Skeletal muscle tissue (tissue), 4 donors: ENCODE data around the gene GPX3. TPM values are rescaled to one million over a fixed set of nuclear protein-coding genes. Genes with fewer than 3 reads are reported as not detected.

ENCODE experiments used
- H3K27ac ChIP-seq: one replicate; pipeline ENCODE4 v1.7.0; 2013; ENCODE audit warnings: mild to moderate bottlenecking, low read depth, low read length, inconsistent platforms
- H3K27me3 ChIP-seq, 3 donors: one replicate each; pipeline ENCODE4 v1.7.0; 2013; ENCODE audit warnings: low read length in 3 of 3; ENCODE audit not compliant: control insufficient read depth in 3 of 3, insufficient read depth in 3 of 3
- H3K36me3 ChIP-seq, 3 donors: one replicate each; pipeline ENCODE4 v1.7.0; 2013; ENCODE audit warnings: low read length in 3 of 3; ENCODE audit not compliant: control insufficient read depth in 3 of 3, insufficient read depth in 3 of 3
- H3K4me1 ChIP-seq, 3 donors: one replicate each; pipeline ENCODE4 v1.7.0; 2013; ENCODE audit warnings: low read length in 3 of 3, mild to moderate bottlenecking in 3 of 3; ENCODE audit not compliant: control insufficient read depth in 3 of 3, insufficient read depth in 3 of 3
- H3K4me3 ChIP-seq, 3 donors: one replicate each; pipeline ENCODE4 v1.7.0; 2013; ENCODE audit warnings: low read length in 3 of 3
- H3K9ac ChIP-seq, 3 donors: one replicate each; pipeline ENCODE4 v1.7.0; 2013; ENCODE audit warnings: low read length in 3 of 3, mild to moderate bottlenecking in 3 of 3, moderate library complexity in 2 of 3, low read depth in 1 of 3
- H3K9me3 ChIP-seq, 3 donors: one replicate each; pipeline ENCODE4 v1.7.0; 2013; ENCODE audit warnings: low read length in 3 of 3; ENCODE audit not compliant: control insufficient read depth in 3 of 3
- total RNA-seq: library from RNA; depleted of rRNA; stranded (reverse); fragments of >200 nt; gene quantifications from one replicate; pipeline ENCODE4 v1.2.3, GENCODE V29; 2014
- donor health status: Osteomylitis.

Gene GPX3
- total RNA-seq, 1 donor from 2014 or later, result 33.4 TPM

DNA sequence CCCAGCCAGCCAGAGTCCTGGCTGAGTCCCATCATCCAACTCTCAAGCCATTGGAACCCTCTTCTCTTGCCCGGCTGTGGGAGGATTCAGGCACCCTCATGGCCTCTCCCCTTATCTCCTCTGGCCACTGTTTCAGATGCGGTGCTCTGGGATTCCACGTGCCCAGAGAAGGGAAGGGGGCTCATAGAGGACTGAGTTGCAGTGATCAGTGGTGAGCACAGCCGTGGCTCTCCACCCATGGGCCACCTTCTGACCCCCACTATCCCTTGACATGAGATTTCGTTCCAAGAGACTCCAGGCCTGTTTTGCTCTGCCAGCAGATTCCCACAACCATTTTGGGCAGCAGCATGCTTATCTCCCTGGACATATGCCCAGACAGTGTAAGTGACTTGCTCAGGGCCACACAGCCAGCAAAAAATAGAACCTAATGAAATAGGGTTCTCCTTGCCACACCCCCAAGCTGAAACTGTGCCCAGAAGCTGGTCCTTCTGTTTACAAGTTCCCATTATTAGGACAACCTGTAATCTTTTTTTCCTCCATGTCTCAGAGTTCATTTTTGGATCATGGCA is 2.7 kb downstream of the GPX3 start:
- H3K27me3 ChIP-seq, result no peaks in the 10 kb centered on the region
- H3K4me1 ChIP-seq, result peaks cover 74 to 84% (median 79%) of the 10 kb centered on the region in 3 donors
- peak overlapping the region; percentile 41 to 91 (median 82) for H3K4me3 ChIP-seq
- H3K27ac ChIP-seq, result peak overlapping the region; percentile 87
- H3K9ac ChIP-seq, result peak overlapping the region; percentile 28 to 66 (median 52)
- no peaks in the 10 kb centered on the region for H3K9me3 ChIP-seq
- H3K36me3 ChIP-seq, result peaks cover 20 to 33% (median 21%) of the 10 kb centered on the region in 3 donors

DNA sequence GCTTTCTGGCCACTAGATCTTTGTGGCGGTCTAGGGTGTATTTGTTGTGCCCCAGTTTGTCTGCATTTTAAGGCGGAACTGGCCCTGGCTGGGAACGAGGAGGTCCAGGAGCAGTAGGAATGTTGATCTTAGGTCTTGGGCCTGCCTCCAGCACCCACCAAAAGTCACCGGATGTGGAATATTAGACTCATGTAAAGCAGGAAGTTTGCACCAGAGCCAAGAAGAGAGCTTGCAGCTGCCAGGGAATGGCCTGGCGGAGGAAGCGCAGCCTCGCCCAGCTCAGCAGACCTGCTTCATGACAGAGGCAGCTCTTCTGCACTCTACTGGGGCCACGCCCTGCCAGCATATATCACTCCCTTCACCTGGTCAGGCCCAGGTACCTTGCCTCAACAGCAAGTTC is 3.3 kb downstream of the GPX3 start:
- H3K36me3 ChIP-seq, result peaks cover 25 to 38% (median 26%) of the 10 kb centered on the region in 3 donors
- no peaks in the 10 kb centered on the region for H3K9me3 ChIP-seq
- H3K27ac ChIP-seq, result peak overlapping the region; percentile 87
- H3K4me1 ChIP-seq, result peaks cover 77 to 84% (median 81%) of the 10 kb centered on the region in 3 donors
- H3K27me3 ChIP-seq, result no peaks in the 10 kb centered on the region
- H3K9ac ChIP-seq, result peak overlapping the region in 2 of 3 donors; percentile 28 to 52
- H3K4me3 ChIP-seq, result peak overlapping the region; percentile 41 to 91 (median 82)

DNA sequence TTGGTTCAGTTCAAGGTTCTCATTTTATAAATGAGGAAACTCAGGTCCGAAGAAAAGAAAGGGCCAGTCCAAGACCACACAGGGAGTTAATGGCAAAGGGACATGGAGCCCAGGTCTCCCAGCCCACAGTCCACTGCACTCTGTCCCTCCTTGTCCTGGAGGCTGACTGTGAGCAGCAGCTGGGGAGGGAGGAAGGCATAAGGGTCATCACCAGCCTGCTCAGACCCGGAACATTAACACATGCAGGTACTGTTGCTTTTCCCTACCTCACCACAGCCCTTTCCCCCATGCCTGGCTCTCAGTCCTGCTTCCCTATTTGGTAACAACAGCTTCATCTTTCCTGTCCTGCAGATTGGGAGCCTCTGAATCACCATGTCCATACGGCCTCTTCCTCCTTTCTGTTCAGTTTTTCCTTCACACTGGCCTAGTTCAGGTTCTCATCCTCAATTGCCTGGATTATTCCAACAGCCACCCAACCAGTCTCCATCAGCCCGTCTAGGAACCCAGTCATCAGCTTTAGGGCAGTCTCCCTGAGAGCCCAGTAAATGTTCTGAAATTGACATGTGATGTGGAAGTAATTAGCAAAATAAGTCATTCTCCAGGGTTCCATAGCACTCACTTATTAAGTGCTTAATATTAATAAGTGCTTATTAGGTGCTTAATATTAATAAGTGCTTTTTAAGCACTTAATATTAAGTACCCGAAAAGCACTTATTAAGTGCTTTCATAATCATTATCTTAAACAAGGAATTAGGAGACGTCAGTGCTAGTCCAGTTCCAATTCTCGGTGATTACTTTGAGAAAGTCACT is 4.3 kb downstream of the GPX3 start:
- H3K9ac ChIP-seq, result peak overlapping the region in 2 of 3 donors; percentile 28 to 61
- peak overlapping the region; percentile 87 for H3K27ac ChIP-seq
- H3K4me1 ChIP-seq, result peaks cover 84 to 85% (median 85%) of the 10 kb centered on the region in 3 donors

DNA sequence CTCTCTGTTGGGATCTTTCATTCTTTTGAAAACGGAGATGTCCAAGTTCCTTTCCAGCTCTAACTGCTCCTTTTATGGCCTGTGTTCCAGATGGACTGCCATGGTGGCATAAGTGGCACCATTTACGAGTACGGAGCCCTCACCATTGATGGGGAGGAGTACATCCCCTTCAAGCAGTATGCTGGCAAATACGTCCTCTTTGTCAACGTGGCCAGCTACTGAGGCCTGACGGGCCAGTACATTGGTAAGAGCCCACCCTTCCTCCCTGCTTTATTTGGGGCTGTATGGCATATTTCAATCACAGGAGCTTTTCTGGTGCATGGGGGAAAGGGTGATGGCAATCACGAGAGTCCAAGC is 4.8 kb downstream of the GPX3 start:
- Histone ChIP-seq H3K36me3 (peaks cover 39 to 50% (median 39%) of the 10 kb centered on the region in 3 donors), H3K9ac (peak overlapping the region in 1 of 3 donors; percentile 16), H3K4me1 (peaks cover 85% of the 10 kb centered on the region in 3 donors), H3K27me3 (no peaks in the 10 kb centered on the region), H3K9me3 (no peaks in the 10 kb centered on the region), H3K4me3 (no peak overlapping the region), H3K27ac (peak overlapping the region; percentile 87)

More for the DNA sequence above, 4.3 kb downstream of the GPX3 start:
- H3K4me3 ChIP-seq, result peak overlapping the region; percentile 41 to 91 (median 82)
- no peaks in the 10 kb centered on the region for H3K27me3 ChIP-seq
- H3K36me3 ChIP-seq, result peaks cover 34 to 46% (median 34%) of the 10 kb centered on the region in 3 donors
- H3K9me3 ChIP-seq, result no peaks in the 10 kb centered on the region

DNA sequence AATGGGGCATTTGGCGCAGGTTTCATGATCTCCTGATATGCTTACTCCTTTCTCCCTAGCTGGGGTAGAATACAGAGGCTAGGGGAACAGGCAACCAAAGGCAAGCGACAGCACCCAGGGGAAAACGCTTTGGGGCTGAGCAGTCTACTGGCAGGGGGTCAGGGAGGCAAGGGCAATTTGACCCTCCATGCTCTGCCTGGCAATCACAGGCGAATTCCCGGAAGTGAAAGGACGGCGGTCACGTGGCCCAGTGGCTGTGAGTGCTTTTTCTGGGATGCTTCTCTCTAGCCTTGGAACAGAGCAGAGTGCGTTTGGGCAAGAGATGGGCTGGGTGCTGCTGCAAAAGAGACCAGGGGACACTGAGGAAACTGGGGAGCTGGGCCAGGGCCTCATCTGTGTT is 5.7 kb downstream of the GPX3 start:
- peaks cover 39 to 51% (median 40%) of the 10 kb centered on the region in 3 donors for H3K36me3 ChIP-seq
- H3K27ac ChIP-seq, result peak overlapping the region; percentile 87
- peak overlapping the region in 1 of 3 donors; percentile 28 for H3K9ac ChIP-seq
- no peak overlapping the region for H3K4me3 ChIP-seq
- H3K9me3 ChIP-seq, result no peaks in the 10 kb centered on the region
- peaks cover 88 to 91% (median 90%) of the 10 kb centered on the region in 3 donors for H3K4me1 ChIP-seq
- H3K27me3 ChIP-seq, result no peaks in the 10 kb centered on the region

DNA sequence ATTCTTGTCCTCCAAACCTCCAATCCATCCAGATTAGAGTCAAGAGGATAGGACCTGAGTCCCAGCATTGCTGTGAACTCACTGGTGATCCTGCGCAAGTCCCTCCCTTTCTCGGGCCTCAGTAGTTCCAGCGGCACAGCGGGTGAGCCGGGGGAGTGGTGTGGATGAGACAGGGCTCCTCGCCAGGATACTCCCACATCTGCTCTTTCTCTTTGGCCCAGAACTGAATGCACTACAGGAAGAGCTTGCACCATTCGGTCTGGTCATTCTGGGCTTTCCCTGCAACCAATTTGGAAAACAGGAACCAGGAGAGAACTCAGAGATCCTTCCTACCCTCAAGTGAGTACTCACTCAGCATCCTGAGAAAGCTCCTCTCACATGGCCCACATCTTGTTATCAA is 6.3 kb downstream of the GPX3 start:
- H3K4me1 ChIP-seq, result peaks cover 88 to 89% (median 89%) of the 10 kb centered on the region in 3 donors

DNA sequence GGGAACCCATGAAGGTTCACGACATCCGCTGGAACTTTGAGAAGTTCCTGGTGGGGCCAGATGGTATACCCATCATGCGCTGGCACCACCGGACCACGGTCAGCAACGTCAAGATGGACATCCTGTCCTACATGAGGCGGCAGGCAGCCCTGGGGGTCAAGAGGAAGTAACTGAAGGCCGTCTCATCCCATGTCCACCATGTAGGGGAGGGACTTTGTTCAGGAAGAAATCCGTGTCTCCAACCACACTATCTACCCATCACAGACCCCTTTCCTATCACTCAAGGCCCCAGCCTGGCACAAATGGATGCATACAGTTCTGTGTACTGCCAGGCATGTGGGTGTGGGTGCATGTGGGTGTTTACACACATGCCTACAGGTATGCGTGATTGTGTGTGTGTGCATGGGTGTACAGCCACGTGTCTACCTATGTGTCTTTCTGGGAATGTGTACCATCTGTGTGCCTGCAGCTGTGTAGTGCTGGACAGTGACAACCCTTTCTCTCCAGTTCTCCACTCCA is 7.6 kb downstream of the GPX3 start:
- H3K27me3 ChIP-seq, result no peaks in the 10 kb centered on the region

More for the DNA sequence above, 6.3 kb downstream of the GPX3 start:
- no peak overlapping the region for H3K4me3 ChIP-seq
- no peaks in the 10 kb centered on the region for H3K9me3 ChIP-seq
- H3K36me3 ChIP-seq, result peaks cover 45 to 57% (median 45%) of the 10 kb centered on the region in 3 donors
- H3K27me3 ChIP-seq, result no peaks in the 10 kb centered on the region
- no peak overlapping the region for H3K9ac ChIP-seq
- peak overlapping the region; percentile 87 for H3K27ac ChIP-seq

DNA sequence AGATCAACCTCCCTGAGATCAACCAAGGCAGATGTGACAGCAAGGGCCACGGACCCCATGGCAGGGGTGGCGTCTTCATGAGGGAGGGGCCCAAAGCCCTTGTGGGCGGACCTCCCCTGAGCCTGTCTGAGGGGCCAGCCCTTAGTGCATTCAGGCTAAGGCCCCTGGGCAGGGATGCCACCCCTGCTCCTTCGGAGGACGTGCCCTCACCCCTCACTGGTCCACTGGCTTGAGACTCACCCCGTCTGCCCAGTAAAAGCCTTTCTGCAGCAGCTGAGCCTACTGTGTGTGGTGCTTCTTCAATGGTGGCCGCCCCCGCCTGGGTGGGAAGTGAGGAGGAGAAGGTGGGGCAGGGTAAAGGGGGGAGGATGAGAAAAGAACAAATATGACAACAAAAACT is 8.3 kb downstream of the GPX3 start:
- H3K36me3 ChIP-seq, result peaks cover 59 to 68% (median 61%) of the 10 kb centered on the region in 3 donors
- peaks cover 67 to 72% (median 69%) of the 10 kb centered on the region in 3 donors for H3K4me1 ChIP-seq
- H3K27me3 ChIP-seq, result no peaks in the 10 kb centered on the region
- H3K4me3 ChIP-seq, result no peak overlapping the region
- peak overlapping the region; percentile 4 for H3K27ac ChIP-seq
- H3K9me3 ChIP-seq, result no peaks in the 10 kb centered on the region
- no peak overlapping the region for H3K9ac ChIP-seq

More for the DNA sequence above, 7.6 kb downstream of the GPX3 start:
- Histone ChIP-seq H3K4me3 (no peak overlapping the region), H3K36me3 (peaks cover 55 to 65% (median 57%) of the 10 kb centered on the region in 3 donors), H3K9ac (no peak overlapping the region), H3K4me1 (peaks cover 74 to 79% (median 76%) of the 10 kb centered on the region in 3 donors), H3K27ac (peak overlapping the region; percentile 2), H3K9me3 (no peaks in the 10 kb centered on the region)

DNA sequence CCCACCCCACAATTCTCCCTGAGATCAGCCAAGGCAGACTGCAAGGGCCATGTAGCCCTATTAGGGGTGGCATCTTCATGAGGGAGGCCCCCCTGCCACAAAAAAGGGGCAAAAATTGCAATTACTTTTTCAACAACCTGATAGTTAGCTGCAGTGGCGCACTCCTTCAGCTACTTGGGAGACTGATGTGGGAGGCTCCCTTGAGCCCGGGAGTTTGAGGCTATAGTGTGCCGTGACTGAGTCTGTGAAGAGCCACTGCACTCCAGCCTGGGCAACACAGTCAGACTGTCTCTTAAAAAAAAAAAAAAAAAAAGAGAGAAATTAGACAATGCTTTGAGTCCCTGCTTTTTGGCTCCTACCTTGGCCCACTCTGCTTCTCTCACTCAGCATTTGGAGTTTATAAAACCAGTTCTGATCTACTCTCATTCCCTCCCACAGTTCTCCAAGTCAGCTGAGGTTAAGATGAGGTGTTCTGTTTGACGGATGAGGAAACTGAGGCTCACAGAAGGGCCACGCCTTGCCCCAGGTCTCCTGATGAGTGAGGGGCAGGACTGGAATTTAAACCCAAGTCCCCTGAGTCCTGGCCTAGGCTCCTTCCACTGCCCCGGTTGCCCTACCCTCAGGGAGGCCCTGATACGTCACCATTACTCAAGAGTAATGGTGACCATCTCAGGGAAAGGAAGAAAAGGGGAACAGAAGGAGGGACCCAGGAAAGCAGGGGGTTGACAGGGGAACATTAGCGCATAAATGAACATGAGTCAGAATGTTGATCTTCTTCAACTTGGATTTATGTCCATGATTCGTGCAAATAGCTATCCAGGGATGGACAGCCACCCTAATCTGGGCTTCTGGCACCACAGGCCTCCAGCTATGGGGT is 9.0 kb downstream of the GPX3 start:
- peaks cover 65 to 75% (median 68%) of the 10 kb centered on the region in 3 donors for H3K36me3 ChIP-seq
- H3K9ac ChIP-seq, result peak overlapping the region in 2 of 3 donors; percentile 40 to 62
- H3K27me3 ChIP-seq, result no peaks in the 10 kb centered on the region
- peak overlapping the region in 1 of 3 donors; percentile 13 for H3K4me3 ChIP-seq
- peaks cover 60 to 65% (median 62%) of the 10 kb centered on the region in 3 donors for H3K4me1 ChIP-seq
- no peaks in the 10 kb centered on the region for H3K9me3 ChIP-seq
- peak overlapping the region; percentile 79 for H3K27ac ChIP-seq
